Neutrophil (primary cell): Measurements from ENCODE around the gene BTD.

Experiments used
- H3K27ac ChIP-seq: fragments of 200-600 bp; sonication (generic); 2 replicates; pipeline ENCODE4 v1.5.1; 2016; ENCODE audit warnings: mild to moderate bottlenecking, moderate library complexity
- H3K27me3 ChIP-seq: fragments of 200-600 bp; sonication (generic); 2 replicates; pipeline ENCODE4 v1.6.0; 2016; ENCODE audit warnings: mild to moderate bottlenecking
- H3K36me3 ChIP-seq: fragments of 200-600 bp; sonication (generic); 2 replicates; pipeline ENCODE4 v1.5.1; 2017
- H3K4me1 ChIP-seq, 2 experiments: fragments of 200-600 bp in 1 of 2; sonication (generic) in 1 of 2; 1 replicate in 1 of 2; 2 replicates in 1 of 2; pipeline versions ENCODE4 v1.5.1 to v1.6.1; 2013 to 2016; ENCODE audit warnings: low read depth in 1 of 2, low read length in 1 of 2, mild to moderate bottlenecking in 1 of 2, moderate library complexity in 1 of 2; ENCODE audit not compliant: control insufficient read depth in 1 of 2, insufficient read depth in 1 of 2
- H3K4me3 ChIP-seq, 2 experiments: fragments of 200-600 bp in 1 of 2; sonication (generic) in 1 of 2; 1 replicate in 1 of 2; 2 replicates in 1 of 2; pipeline ENCODE4 v1.5.1; 2013 to 2016; ENCODE audit warnings: low read depth in 1 of 2, low read length in 1 of 2, mild to moderate bottlenecking in 1 of 2, moderate library complexity in 1 of 2
- H3K9me3 ChIP-seq: fragments of 200-600 bp; sonication (generic); 2 replicates; pipeline ENCODE4 v1.5.1; 2016
- CTCF ChIP-seq: fragments of 200-600 bp; sonication (generic); IDR thresholded peaks from 2 replicates; pipeline ENCODE4 v1.5.1; 2016; ENCODE audit warnings: antibody characterized with exemption

The BTD gene

GRCh38 chr3:15630646-15631350 is 29.3 kb downstream of the BTD start:
- Histone ChIP-seq H3K9me3 (no peaks in the 10 kb centered on the region), H3K4me3 (no peak overlapping the region), H3K27me3 (no peaks in the 10 kb centered on the region), H3K36me3 (peaks cover 3% of the 10 kb centered on the region), H3K27ac (no peak overlapping the region), H3K4me1 (peaks cover 0 to 5% of the 10 kb centered on the region in 2 experiments)
- no peak for TF ChIP-seq CTCF

GRCh38 chr3:15631426-15632211 is 30.1 kb downstream of the BTD start:
- H3K4me1 ChIP-seq: peaks cover 4 to 11% of the 10 kb centered on the region in 2 experiments

GRCh38 chr3:15632212-15632580 is 30.7 kb downstream of the BTD start:
- Histone ChIP-seq H3K9me3 (no peaks in the 10 kb centered on the region), H3K27me3 (no peaks in the 10 kb centered on the region), H3K27ac (no peak overlapping the region), H3K4me1 (peaks cover 8 to 16% of the 10 kb centered on the region in 2 experiments), H3K36me3 (peaks cover 5% of the 10 kb centered on the region), H3K4me3 (no peak overlapping the region)
- TF ChIP-seq CTCF: no peak

More at GRCh38 chr3:15631426-15632211, 30.1 kb downstream of the BTD start:
- Histone ChIP-seq H3K9me3 (no peaks in the 10 kb centered on the region), H3K36me3 (peaks cover 5% of the 10 kb centered on the region), H3K27ac (no peak overlapping the region), H3K4me3 (no peak overlapping the region), H3K27me3 (no peaks in the 10 kb centered on the region)
- TF ChIP-seq CTCF: no peak

- Histone ChIP-seq H3K27me3 (no peaks in the 10 kb centered on the region), H3K4me3 (no peak overlapping the region), H3K9me3 (no peaks in the 10 kb centered on the region), H3K4me1 (peaks cover 8 to 17% of the 10 kb centered on the region in 2 experiments), H3K36me3 (peaks cover 5% of the 10 kb centered on the region), H3K27ac (no peak overlapping the region)
- TF ChIP-seq CTCF: no peak
These were observed 31.6 kb downstream of the BTD start for GRCh38 chr3:15633159-15633558.

GRCh38 chr3:15633766-15634598 is 32.4 kb downstream of the BTD start:
- no peak for TF ChIP-seq CTCF
- no peaks in the 10 kb centered on the region for H3K27me3 ChIP-seq
- peaks cover 8 to 17% of the 10 kb centered on the region in 2 experiments for H3K4me1 ChIP-seq
- peaks cover 11% of the 10 kb centered on the region for H3K36me3 ChIP-seq
- H3K4me3 ChIP-seq: no peak overlapping the region
- H3K27ac ChIP-seq: no peak overlapping the region
- H3K9me3 ChIP-seq: no peaks in the 10 kb centered on the region
